T follicular helper cell (primary cell): ENCODE data around the gene PSMD6.

ENCODE experiments used
- DNase-seq: peaks from one replicate; pipeline ENCODE4 v3.0.0-alpha.2; 2020; ENCODE audit warnings: low read depth

PSMD6 gene

GRCh38 chr3:63976872-63977200, 46.5 kb downstream of the PSMD6 start:
- DNase-seq = no peak

- no peak for DNase-seq
Measured at GRCh38 chr3:63976161-63976871, 47.0 kb downstream of the PSMD6 start.

- DNase-seq = no peak
Measured at GRCh38 chr3:63975723-63976122, 47.6 kb downstream of the PSMD6 start.

- no peak for DNase-seq
Measured at GRCh38 chr3:63974451-63974850, 48.8 kb downstream of the PSMD6 start.

GRCh38 chr3:63973406-63973805, 49.9 kb downstream of the PSMD6 start:
- no peak for DNase-seq

- DNase-seq = no peak
Measured at GRCh38 chr3:63972987-63973386, 50.3 kb downstream of the PSMD6 start.

- no peak for DNase-seq
Measured at GRCh38 chr3:63972196-63972595, 51.1 kb downstream of the PSMD6 start.

- DNase-seq = no peak
Measured at GRCh38 chr3:63970631-63971475, 52.4 kb downstream of the PSMD6 start.

GRCh38 chr3:63969876-63970275, 53.4 kb downstream of the PSMD6 start:
- no peak for DNase-seq

- no peak for DNase-seq
Measured at GRCh38 chr3:63968612-63969350, 54.5 kb downstream of the PSMD6 start.

- peak; percentile 19 for DNase-seq
Measured at GRCh38 chr3:63967675-63968611, 55.4 kb downstream of the PSMD6 start.

GRCh38 chr3:63966871-63967270, 56.4 kb downstream of the PSMD6 start:
- DNase-seq = no peak

GRCh38 chr3:63966007-63966406, 57.3 kb downstream of the PSMD6 start:
- no peak for DNase-seq

GRCh38 chr3:63964681-63965485, 58.4 kb downstream of the PSMD6 start:
- no peak for DNase-seq

- DNase-seq = no peak
Measured at GRCh38 chr3:63963496-63963895, 59.8 kb downstream of the PSMD6 start.

GRCh38 chr3:63961891-63962290, 61.4 kb downstream of the PSMD6 start:
- DNase-seq = no peak
